Head of caudate nucleus (tissue), 42 donors: Measurements from ENCODE around the gene TADA2B.

Experiments
- DNase-seq, 42 donors: peaks; one replicate each; pipeline versions ENCODE4 v3.0.0 to v3.0.0-alpha.2; 2020 to 2021; ENCODE audit warnings: mixed read lengths in 7 of 42
- intact Hi-C: fragments of 100-400 bp; cut with DNase I; formaldehyde crosslinking; loops from one replicate; pipeline ENCODE4 v1.15.0; 2022

The TADA2B gene, protein sequence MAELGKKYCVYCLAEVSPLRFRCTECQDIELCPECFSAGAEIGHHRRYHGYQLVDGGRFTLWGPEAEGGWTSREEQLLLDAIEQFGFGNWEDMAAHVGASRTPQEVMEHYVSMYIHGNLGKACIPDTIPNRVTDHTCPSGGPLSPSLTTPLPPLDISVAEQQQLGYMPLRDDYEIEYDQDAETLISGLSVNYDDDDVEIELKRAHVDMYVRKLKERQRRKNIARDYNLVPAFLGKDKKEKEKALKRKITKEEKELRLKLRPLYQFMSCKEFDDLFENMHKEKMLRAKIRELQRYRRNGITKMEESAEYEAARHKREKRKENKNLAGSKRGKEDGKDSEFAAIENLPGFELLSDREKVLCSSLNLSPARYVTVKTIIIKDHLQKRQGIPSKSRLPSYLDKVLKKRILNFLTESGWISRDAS

DNA sequence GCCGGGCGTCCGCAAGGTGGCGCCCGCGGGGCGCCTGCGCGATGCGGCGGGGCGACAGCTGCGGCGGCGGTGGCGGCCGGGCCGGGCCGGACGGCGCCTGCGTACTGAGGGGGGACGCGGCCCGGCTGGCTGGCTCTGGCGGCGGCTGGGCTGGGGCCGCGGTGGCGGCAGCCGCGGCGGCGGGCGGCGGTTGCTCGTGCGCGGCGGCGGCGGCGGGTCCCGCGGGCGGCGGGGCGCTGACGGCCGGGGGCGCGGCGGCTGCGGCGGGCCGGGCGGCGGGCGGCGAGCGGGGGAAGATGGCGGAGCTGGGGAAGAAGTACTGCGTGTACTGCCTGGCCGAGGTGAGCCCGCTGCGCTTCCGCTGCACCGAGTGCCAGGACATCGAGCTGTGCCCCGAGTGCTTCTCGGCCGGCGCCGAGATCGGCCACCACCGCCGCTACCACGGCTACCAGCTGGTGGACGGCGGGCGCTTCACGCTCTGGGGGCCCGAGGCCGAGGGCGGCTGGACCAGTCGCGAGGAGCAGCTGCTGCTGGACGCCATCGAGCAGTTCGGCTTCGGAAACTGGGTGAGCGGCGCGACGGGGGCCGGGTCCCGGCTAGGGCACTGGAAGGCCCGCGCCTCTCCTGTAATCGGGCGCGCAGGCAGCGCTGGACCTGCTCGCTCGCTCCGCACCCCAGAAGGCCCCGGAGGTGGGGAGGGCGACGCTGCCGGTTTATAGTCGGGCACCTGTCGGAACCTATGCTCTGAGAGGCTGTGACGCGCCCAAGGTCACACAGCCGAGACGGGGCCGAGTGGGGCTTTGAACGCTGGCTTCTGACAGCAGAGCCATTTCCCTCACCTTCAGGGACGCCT lies at the start of gene TADA2B:
TSS of gene TADA2B (plus strand) at position 89 of the 853 bp plus-strand sequence. CDS start at position 297, 208 bp downstream.
- DNase-seq = peak in 32 of 42 donors; percentile 18 to 64 (median 44)
- intact Hi-C loops = loop anchor here (5.0 to 10.0 kb wide), 2 partner anchors 56 to 259 kb away; partner anchors contain the start of gene KIAA0232

DNA sequence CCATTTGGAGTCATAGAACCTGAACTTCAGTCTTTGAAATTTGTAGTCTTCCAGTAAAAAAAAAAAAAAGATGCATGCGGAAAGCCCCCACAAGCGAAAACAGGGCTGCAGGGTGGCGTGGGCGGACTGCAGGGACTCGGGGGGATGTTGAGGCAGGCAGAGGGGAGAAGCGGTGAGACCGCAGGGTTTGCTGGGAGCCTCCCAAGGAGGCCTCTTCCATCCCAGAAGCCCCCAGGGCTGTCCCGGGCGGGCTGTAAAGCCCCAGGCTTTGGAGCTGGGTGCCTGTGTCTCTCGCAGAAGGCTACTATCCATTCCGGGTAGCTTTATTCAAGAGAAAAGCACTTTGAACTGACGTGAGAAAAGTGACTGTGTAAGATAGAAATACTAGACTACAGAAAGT lies 46.7 kb upstream of the TADA2B start:
- intact Hi-C loops = no loop called here
- no peak for DNase-seq

DNA sequence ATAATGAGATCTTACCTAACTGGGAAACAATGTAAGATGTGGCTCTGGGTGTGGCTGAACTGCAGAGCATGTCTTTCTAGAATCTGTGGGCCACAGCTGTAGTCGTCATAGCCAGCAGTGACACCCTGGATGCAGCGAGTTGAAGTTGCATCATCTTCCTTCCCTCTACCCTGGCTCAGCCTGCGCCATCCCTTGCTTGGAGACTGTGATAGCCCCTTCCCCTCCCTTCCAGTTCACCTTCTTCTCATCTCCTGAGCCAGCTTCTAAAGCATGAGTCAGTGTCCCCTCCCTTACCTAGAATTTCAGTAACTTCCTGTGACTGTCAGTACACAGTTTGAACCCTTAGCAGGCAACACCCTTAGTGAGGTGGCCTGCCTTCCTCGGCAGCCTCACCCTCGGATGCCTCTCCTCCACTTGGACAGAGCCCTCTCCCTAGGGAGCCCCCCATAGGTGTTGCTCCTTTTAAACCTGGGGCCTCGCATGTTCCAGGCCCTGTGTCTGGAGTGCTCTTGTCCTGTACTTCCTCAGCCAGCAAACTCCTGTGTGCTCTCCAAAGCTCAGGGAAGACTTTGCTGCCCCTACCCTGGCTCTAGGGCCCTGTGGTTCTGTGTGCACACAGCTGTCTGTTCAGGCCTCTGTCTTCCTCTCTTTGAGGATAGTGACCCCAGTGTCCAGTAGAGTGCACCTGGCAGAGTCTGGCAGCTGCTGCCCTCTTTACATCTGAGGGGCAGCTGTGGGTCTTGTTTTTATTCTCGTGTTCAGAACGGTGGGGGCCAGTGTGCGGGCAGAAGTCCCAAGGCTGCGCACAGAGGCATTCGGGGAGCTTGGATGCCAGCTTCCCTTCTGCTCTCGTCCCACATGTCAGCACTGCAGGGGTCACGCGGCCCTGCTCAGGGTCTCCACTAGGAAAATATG lies 43.7 kb upstream of the TADA2B start:
- DNase-seq = peak in 30 of 42 donors; percentile 20 to 71 (median 48)
- intact Hi-C loops = no loop called here

DNA sequence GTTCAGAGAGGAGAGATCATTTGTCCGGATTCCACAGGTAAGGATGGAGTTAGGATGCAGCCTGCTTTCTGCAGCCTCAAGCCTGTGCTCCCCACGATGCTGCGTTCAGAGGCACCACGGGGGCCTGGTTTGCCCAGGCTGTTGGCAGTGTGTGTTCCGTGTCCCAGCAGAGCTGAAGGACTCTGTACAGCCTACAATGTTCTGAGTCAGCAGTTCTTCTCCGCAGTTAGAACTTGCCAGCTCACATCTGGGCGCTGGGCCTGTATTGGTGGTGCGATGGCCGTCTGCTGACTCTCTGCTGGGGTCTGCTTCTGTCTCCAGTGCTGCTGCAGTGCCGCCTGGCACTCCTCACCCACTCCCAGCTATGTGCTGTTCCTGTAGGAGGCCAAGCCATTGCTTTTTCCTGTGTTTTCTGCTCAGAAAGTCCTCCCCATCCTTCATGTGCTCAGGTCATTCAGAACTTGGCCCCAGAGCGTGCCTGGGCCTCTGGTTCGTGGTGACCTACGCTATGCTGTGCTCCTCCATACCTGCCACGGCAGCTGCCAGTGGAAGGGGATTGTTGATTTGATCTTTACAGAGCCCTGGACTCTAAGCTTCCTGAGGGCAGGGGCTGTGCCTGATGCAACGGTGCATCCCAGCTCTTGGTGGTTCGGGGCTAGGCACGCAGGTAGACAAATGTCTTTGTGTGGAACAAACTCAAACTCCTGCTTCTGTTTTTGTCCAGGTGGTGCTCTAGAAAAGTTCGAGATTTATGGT lies 42.6 kb upstream of the TADA2B start:
- intact Hi-C loops = no loop called here
- DNase-seq = peak in 26 of 42 donors; percentile 13 to 67 (median 40)

DNA sequence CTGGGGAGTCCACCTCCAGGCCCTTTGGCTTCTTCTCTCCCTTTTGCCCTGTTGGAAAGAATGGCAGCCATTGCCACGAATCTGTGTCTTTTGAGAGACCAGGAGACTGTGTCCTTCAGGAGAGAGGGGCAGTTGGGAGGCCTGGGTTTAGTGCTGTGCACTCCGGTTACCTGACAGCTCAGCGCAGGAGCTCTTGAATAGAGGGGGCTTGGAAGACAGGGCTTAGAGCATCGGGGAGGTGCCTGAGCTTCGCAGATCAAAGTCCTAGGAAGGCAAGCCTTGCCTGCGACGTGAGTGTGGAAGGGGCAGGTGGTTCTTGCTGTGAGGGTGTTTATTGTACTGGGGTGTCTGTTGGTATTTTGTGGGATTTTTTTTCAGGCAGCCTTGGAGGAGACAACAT lies 41.9 kb upstream of the TADA2B start:
- intact Hi-C loops = no loop called here
- no peak for DNase-seq

DNA sequence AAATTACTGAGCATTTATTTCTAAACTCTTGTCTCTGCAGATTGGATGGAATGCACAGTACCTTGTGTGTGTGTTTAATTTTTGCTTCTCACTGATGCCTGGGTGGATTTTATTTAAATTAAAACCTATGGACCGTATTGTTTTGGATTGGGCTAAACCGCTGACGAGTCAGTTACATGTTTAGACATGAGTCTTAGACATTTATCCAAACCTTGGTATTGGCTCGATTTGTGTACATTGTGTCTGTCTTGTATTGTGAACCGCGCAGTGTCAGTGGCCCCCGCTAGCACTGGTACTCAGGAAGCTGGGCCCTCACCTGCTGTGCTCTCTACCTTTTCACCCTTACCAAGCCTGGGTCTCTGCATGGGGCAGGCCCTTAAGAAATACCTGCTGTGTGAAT lies 40.8 kb upstream of the TADA2B start:
- intact Hi-C loops = no loop called here
- peak in 1 of 42 donors; percentile 8 for DNase-seq

DNA sequence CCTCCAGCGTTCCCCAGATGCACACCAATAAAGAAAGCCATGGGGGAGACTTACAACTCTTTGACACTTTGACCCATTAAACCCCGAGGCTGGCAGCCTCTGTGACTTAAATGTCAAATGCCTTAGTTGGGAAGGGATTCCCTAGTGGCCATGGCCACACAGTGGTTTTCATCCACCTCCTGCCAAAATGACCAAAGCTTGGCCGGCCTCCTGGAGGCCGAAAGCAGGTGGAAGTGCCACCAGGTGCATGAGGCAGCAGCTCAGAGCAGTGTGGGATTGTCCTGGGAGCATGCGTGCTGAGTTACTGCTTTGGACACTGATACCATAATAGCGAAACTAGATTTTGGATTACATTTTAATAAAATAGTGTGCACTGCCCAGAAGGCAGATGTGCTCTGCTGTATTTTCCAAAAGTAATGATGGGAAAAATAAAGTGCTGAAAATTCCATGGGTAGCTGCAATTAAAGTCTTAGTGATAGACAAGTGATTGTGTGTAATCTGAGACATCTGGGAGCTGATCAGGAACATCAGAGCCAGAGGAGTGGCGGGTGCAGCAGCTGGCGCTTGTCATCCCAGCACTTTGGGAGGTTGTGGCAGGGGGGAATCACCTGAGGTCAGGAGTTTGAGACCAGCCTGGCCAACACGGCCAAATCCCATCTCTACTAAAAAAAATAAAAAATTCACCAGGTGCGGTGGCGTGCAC lies 39.8 kb upstream of the TADA2B start:
- DNase-seq = peak in 3 of 42 donors; percentile 12 to 28 (median 15)
- intact Hi-C loops = no loop called here

DNA sequence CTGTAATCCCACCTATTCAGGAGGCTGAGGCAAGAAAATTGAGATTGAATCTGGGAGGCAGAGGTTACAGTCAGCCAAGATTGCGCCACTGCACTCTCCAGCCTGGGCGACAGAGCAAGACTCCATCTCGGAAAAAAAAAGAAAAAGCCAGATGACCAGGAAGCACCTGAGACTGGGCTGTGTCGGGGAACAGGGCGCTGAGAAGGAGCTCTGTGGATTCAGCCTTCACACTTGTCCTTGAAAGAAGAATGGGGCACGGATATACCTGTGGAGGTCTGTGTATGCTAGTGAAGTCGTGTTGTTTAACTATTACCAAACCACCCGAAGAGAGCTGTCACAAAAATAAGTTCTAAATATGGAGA lies 39.3 kb upstream of the TADA2B start:
- peak in 1 of 42 donors; percentile 20 for DNase-seq
- intact Hi-C loops = no loop called here

DNA sequence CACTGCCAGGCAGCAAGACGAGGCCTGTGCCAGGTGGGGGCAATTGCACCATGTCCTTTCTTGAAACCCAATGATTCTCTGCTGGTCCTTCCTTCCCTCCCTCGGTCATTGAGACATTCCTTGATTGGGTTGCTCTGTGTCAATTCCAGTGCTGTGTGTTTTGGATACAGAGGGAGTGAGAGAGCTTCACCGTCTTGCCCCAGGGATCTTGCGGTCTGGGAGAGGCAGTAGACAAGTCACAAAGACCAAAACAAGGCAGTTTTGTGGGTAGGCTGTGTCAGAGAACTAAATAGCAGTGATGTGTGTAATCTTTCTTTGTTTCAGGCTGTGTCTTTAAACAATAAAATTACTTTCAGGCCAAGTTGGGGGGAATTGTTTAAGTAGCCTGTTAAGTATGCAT lies 38.8 kb upstream of the TADA2B start:
- DNase-seq = peak in 1 of 42 donors; percentile 30
- intact Hi-C loops = no loop called here

DNA sequence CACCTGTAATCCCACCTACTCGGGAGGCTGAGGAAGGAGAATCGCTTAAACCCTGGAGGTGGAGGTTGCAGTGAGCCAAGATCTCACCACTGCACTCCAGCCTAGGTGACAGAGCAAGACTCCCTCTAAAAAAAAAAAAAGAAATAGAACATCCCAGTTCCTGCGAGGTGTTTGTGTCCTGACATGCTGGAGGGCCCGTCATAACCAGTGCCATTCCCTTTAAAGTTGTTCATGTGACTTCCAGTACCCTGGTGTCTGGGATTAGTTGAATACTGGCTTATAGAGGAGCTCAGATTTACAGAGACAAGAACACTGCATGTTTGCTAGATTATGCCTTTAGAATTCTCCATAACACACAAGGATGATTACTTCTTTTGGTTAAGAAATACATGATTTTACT lies 37.6 kb upstream of the TADA2B start:
- intact Hi-C loops = no loop called here

DNA sequence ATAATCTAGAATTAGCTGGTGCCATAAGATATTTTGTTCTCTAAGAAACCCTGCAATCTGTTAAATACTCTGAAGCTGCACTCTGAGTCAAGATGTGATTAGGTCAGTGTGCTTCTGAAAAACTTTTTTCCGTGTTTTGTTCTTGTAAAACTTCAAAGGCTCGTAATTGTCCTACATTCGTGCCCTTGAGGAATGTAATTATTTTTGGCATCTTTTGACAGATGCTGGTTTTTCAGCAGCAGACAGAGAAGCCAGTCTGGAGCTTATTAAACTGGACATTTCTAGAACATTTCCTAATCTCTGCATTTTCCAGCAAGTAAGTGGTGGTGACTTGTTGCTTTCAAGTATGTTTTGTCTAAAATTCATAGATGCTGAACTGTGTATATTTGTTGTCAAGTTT lies 36.8 kb upstream of the TADA2B start:
- no peak for DNase-seq

More for the DNA sequence above, 37.6 kb upstream of the TADA2B start:
- DNase-seq = no peak

DNA sequence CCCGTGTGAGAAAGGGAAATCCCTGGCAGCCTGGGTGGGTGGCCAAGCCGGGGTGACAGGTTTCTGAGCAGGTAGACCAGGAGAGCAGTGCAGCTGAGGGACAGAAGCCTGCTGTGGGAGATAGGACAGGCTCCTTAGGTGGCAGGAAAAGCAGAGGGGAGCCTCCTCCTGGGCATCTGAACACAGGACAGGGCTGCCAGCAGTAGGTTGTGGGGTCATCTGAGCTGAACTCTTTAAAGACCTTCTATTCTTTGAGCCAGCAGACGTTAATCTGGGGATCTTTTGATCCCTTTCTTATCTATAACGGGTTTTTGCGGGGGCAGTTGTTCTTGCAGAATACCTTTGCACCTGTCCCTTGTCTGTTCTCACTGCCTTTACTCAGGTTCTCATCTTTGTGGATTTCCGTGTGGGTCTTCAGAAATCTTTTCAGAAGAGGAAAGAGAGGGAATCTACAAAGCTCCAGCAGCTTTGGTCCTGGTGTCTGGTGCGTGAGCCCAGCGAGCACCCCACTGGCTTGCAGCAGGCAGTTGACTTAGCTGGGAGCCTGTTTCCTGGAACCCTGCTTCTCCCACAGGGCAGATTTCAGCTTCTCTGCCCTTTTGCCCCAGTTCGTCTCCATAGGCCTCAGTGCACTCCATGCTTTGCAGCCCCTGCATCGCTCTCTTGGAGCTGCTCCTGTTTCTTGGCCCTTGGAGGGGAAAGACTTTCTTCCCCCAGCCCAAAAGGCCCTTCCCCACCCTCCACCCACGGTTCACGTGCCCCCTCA lies 35.8 kb upstream of the TADA2B start:
- DNase-seq = no peak
- intact Hi-C loops = no loop called here

More for the DNA sequence above, 36.8 kb upstream of the TADA2B start:
- intact Hi-C loops = no loop called here

DNA sequence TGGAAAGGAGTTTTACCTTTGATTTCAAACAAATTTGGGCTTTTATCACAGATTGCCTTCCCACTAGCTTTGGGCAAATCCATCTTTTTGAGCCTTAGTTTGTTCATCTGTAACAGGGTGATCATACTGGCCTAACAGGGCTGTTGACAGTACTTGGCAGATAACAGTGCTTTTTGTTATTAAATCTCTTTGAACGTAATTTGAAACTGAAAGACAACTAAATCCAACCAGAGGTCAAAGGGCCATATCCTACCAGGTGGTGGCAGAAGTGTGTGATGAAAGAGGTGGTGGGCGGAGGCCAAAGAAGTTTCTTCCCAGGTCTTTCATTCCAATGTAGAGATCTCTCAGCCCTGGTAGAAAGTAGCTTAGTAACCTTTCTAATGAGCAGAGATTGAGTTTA lies 35.2 kb upstream of the TADA2B start:
- intact Hi-C loops = no loop called here
- DNase-seq = no peak

DNA sequence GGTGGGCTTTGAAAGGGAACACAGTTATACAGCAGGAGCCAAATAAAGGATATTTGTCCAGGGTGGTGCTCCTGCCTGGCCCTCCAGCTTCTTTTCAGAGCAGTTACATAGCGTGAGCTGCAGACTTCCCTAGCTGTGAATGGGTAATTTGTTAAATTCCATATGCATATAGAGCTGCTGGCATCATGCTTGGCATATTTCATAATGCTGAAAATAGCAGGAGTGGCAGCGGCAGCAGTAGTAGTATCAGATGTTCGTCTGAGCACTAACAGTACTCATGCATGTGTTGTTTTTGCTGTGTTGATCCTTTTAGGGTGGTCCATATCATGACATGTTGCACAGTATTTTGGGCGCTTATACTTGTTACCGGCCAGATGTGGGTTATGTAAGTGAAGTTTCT lies 33.6 kb upstream of the TADA2B start:
- intact Hi-C loops = no loop called here
- DNase-seq = no peak

DNA sequence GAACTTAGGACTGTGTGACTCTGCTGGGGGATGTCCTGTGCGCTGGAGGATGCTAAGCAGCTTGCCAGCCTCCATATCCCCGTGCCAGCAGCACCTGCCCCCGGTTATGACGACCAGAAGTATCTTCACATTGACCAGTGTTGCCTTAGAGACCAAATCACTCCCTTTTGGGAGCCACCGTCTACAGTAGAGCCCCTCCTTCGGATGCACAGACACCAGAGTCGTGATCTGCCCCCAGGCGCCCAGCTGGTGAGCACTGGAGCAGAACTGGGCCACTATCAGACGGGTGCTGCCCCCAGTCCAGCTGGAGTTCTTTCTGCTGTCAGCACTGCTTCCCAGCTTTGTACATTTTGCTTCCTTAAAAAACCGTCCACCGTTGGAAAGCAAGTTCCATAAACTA lies 30.0 kb upstream of the TADA2B start:
- intact Hi-C loops = no loop called here
- DNase-seq = no peak

DNA sequence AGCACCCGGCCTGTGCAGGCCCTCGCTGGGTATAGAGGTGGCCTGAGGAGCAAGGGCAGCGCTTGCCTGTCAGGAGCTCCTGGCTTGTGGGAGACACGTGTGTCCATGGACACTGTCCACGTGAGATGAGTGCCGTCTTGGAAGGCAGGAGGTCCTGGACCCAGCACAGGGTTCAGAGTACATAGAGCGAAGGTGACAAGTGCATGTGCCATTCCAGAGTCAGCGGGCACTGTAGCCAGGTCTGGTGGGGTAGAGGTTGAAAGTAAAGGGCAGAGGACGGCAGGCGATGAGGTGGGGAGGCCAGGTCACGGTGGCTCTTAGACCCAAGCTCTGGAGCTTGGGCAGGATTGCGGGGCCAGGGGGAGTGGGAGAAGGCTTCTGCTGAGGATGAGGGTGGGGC lies 28.4 kb upstream of the TADA2B start:
- no peak for DNase-seq
- intact Hi-C loops = no loop called here
